Thoracic aorta (tissue), 2 donors: ENCODE measurements around the gene ANKRD53. TPM values are rescaled to one million over a fixed set of nuclear protein-coding genes. Genes with fewer than 3 reads are reported as not detected.
A peak's percentile ranks its signal among the peaks of the same experiment; 100 is the strongest.

Experiments used
- ATAC-seq: fragments of 150-250 bp; one replicate; pipeline ENCODE4 v1.8.0; 2017; ENCODE audit warnings: low read depth; ENCODE audit not compliant: insufficient number of reproducible peaks, low FRiP score
- DNase-seq: peaks from one replicate; pipeline ENCODE4 v3.0.0-alpha.2; 2020; ENCODE audit warnings: low spot score
- H3K27ac ChIP-seq, 2 donors: fragments of 200-600 bp; sonication (generic); 1 replicate in 1 of 2; 2 replicates in 1 of 2; pipeline ENCODE4 v1.5.1; 2016; ENCODE audit warnings: mild to moderate bottlenecking in 2 of 2, moderate library complexity in 2 of 2
- H3K27me3 ChIP-seq: fragments of 200-600 bp; sonication (generic); replicated peaks from 2 replicates; pipeline ENCODE4 v1.6.0; 2016; ENCODE audit warnings: mild to moderate bottlenecking; ENCODE audit not compliant: insufficient read depth
- H3K36me3 ChIP-seq: fragments of 200-600 bp; sonication (generic); one replicate; pipeline ENCODE4 v1.5.1; 2016
- H3K4me1 ChIP-seq, 2 donors: fragments of 200-600 bp; sonication (generic); 1 replicate in 1 of 2; 2 replicates in 1 of 2; pipeline versions ENCODE4 v1.5.1 to v1.6.0; 2016; ENCODE audit warnings: low read depth in 2 of 2, mild to moderate bottlenecking in 1 of 2; ENCODE audit not compliant: control insufficient read depth in 1 of 2
- H3K4me3 ChIP-seq: fragments of 200-600 bp; sonication (generic); 2 replicates; pipeline ENCODE4 v1.5.1; 2016; ENCODE audit warnings: mild to moderate bottlenecking
- H3K9me3 ChIP-seq: fragments of 200-600 bp; sonication (generic); 2 replicates; pipeline ENCODE4 v1.5.1; 2016
- CTCF ChIP-seq: fragments of 200-600 bp; sonication (generic); IDR thresholded peaks from one replicate; pipeline ENCODE4 v1.5.1; 2019; ENCODE audit warnings: antibody characterized with exemption
- total RNA-seq, 2 donors: library from RNA; depleted of rRNA; stranded (reverse); fragments of >200 nt; gene quantifications; one replicate each; pipeline versions ENCODE4 v1.1.0 to v1.2.3, GENCODE V29; 2016

The ANKRD53 gene
- total RNA-seq, 2 donors from 2014 or later, result 0.49 to 4.6 TPM

- Histone ChIP-seq H3K4me3 (peak overlapping the region; percentile 80), H3K27me3 (no peaks in the 10 kb centered on the region), H3K36me3 (no peaks in the 10 kb centered on the region), H3K4me1 (peaks cover 3 to 9% of the 10 kb centered on the region in 2 donors), H3K27ac (no peak overlapping the region), H3K9me3 (no peaks in the 10 kb centered on the region)
- DNase-seq, result no peak
- ATAC-seq, result no peak
- TF ChIP-seq CTCF, result no peak
Observed at GRCh38 chr2:70965506-70965905, 12.9 kb upstream of the ANKRD53 start.

- H3K27me3 ChIP-seq, result no peaks in the 10 kb centered on the region
- H3K4me1 ChIP-seq, result peaks cover 3 to 9% of the 10 kb centered on the region in 2 donors
- H3K36me3 ChIP-seq, result no peaks in the 10 kb centered on the region
- no peak overlapping the region for H3K4me3 ChIP-seq
- ATAC-seq (no peak), DNase-seq (no peak)
- H3K9me3 ChIP-seq, result no peaks in the 10 kb centered on the region
- no peak overlapping the region for H3K27ac ChIP-seq
- no peak for TF ChIP-seq CTCF
Observed at GRCh38 chr2:70966681-70967080, 11.7 kb upstream of the ANKRD53 start.

- DNase-seq, result no peak
- Histone ChIP-seq H3K36me3 (no peaks in the 10 kb centered on the region), H3K27me3 (no peaks in the 10 kb centered on the region), H3K9me3 (no peaks in the 10 kb centered on the region), H3K4me3 (no peak overlapping the region), H3K4me1 (peaks cover 3 to 9% of the 10 kb centered on the region in 2 donors), H3K27ac (no peak overlapping the region)
- ATAC-seq, result no peak
- TF ChIP-seq CTCF, result no peak
Observed at GRCh38 chr2:70967189-70967588, 11.2 kb upstream of the ANKRD53 start.

GRCh38 chr2:70974592-70974991, 3.8 kb upstream of the ANKRD53 start:
- H3K36me3 ChIP-seq, result no peaks in the 10 kb centered on the region
- H3K4me1 ChIP-seq, result peaks cover 8 to 16% of the 10 kb centered on the region in 2 donors
- no peak overlapping the region for H3K4me3 ChIP-seq
- H3K27ac ChIP-seq, result no peak overlapping the region
- no peaks in the 10 kb centered on the region for H3K9me3 ChIP-seq
- no peaks in the 10 kb centered on the region for H3K27me3 ChIP-seq
- ATAC-seq, result no peak
- TF ChIP-seq CTCF, result no peak
- no peak for DNase-seq

GRCh38 chr2:70975237-70975636, 3.2 kb upstream of the ANKRD53 start:
- H3K27me3 ChIP-seq, result no peaks in the 10 kb centered on the region
- peaks cover 8 to 16% of the 10 kb centered on the region in 2 donors for H3K4me1 ChIP-seq
- no peak overlapping the region for H3K27ac ChIP-seq
- no peak for TF ChIP-seq CTCF
- no peak for ATAC-seq
- no peak overlapping the region for H3K4me3 ChIP-seq
- H3K36me3 ChIP-seq, result no peaks in the 10 kb centered on the region
- no peaks in the 10 kb centered on the region for H3K9me3 ChIP-seq
- no peak for DNase-seq
